GM18858 (cell line): ENCODE measurements around the gene SERPINE1.

Experiments used
- ATAC-seq: cut with Tn5 transposase; IDR thresholded peaks from one replicate; pipeline ENCODE4 v1.9.1; 2021; ENCODE audit not compliant: unreplicated experiment

The SERPINE1 gene

GRCh38 chr7:101166909-101167644 lies 40.2 kb downstream of the SERPINE1 start:
- ATAC-seq, result no peak

DNA sequence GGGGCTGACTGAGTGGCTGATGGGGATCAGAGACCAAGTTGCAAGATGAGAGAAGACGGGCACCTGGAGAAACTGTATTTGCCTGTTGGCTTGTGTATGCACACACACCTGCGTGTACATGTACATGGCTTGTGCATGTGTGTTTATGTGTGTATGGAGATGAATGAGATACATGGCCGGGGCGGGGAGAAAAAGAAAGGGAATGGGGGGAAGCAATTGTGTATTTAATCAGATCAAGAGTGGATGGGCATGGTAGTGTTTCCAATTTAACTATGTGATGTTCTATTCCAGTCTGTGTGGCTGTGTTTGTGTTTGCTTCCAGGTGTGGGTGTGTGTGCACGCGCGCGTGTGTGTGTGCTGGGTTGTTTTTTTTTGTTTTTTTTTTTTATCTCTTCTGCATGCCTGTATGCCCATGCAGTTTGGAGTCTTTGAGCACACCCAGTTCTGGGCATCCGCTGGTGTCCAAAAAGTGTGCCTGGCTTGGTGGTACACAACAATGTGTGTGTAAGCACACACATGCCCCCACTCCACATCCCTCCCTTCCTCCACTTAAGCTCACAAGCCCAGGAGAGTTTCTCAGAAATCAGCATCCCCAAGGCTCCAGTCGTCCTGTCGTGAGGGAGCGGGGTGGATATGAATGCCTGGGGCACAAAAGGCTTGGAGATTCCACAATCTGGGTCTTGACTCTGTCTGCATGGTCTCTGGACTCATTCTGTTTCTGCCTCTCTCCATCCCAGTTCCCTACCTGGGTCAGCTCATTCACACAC lies 40.9 kb downstream of the SERPINE1 start:
- ATAC-seq, result no peak

GRCh38 chr7:101168412-101169049 lies 41.6 kb downstream of the SERPINE1 start:
- no peak for ATAC-seq

DNA sequence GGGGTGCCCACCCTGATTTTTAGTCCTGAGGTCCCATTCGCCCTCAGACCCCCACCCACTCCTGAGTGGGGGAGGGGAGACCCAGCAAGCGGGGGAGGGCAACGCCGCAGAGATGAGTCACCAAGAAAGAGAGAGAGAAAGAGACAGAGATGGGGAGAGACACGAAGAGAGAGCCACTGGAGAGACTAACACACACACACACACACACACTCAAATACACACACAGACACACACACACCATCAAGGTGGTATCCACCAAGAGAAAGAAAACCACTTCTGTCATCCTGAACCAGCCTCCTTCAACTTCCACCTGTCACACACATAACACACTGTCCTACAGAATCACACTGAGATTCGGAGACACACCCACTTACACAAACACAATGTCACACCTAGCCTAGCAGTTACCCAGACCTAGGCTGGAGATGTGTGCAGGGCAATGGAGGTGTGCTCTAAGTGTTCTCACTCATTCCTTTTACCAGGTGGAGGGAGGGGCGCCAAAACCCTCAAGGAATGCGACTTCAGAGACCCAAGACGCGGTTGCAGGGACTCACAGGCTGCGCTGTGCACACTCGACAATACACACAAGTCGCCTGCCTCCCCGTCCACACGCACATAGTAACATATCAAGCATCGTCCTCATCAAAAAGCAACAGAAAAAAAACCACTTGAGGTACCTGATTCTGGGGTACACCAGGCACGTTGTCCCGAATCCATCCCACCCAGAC lies 42.4 kb downstream of the SERPINE1 start:
- no peak for ATAC-seq

DNA sequence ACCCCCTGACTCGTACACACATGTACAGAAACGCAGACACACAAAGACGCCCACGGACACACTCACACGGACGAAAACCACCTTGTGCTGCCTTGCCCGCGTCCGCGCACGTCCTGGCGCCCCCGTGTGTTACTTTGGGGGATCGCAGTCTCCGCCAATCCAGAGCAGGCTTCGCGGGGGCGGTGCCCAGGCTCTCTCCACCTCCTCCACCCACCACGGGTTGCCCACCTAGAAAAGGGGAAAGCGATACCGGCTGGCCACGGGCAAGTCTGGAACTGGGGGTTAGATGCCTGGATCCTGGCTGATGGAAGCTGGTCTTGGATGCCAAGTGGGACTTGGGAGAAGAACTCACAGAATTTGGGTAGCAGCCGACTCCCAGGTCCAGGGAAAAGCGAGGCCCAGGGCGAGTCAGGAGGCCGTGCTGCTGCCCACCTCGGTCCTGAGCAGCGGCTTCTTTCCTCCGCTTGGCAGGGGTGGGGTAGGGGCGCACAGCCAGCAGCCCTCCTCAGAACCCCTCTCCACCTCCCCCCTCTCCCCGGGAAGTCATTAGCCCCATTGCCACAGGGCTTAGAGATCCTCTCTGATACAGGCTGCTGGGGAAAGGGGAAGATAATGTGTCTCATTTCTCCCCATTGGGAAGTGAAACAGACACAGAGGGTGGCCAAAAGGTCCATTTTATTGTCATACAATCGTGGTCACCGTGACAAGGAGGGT lies 43.1 kb downstream of the SERPINE1 start:
- no peak for ATAC-seq

- no peak for ATAC-seq
Observed at GRCh38 chr7:101170617-101171441, 43.9 kb downstream of the SERPINE1 start.

- ATAC-seq, result no peak
Observed at GRCh38 chr7:101171442-101171837, 44.5 kb downstream of the SERPINE1 start.

DNA sequence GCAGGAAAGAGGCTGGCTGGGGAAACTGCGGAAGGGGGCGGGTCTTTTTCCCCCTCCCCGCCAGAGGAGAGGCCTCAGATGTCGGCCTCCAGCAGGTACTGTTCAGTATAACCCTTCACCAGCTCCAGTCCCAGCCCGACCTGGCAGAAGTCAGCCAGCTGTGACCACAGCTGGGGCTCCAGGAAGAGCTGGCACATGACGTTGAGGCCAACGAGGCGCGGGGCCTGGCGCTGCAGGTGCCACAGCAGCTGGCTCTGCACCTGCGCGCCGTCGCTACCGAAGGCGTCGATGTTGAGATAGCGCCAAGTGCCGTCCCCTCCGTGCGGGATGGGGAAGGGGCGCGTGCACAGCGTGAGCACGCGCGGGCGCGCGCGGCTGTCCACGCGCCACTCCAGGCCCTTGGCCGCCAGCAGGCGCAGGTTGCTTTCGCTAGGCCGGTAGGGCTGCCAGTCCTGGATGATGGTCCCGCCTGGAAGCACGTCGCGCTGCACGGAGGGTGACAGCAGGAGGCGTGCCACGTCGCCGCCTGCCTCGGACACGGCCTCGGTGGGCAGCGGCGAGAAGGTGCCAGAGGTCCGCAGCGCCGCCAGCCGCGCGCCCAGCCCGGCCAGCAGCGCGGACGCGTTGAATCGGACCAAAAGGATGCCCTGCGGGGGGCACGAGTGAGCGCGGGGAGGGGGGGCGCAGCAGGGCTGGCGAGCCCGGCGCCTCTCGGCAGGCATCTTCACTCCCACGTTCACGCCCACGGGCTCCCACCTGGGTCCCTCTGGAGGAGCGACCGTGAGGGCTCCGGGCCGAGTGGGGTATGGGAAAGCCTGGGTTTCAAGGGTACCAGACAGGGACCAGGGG lies 45.3 kb downstream of the SERPINE1 start:
- no peak for ATAC-seq

DNA sequence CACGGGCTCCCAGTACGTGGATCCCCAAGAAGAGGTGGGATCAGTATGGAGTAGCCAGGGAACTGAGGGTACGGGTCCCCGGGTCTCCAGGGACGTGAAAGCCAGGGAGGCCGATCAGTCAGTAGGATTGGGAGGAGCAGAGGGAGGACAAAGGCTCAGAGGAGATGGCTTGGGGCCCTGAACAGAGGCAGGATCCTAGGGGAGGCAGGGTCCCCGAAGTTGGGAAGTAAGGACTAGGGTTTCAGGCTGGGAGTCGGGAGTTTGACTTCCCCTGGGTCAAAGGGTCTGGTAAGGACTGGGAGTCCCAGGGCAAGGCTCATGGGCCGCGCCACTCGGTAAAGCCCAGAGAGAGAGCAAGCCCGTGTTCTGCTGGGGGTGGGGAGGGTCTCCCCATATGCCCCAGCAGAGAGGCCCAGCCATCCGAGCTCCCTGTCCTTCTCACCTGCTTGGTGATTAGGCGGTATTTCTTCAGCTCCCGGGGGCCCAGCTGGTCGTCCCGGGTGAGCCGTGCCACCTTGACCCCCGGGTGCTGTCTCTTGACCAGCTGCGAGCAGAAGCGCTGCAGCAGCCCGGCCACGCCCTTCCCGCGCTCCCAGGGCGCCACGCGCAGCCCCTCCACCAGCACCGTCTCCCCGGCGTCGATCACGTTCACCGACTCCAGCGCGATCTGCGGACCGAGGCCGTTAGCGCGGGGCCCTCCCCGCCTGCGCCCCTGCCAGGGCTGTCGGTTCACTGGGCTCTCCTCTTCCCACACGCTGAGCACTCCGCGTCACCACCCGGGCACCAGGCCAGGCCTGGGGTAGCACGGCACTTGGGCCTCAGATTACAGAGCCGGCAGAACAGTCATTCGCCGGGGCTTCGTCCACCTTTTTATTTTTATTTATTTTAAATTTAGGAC lies 46.2 kb downstream of the SERPINE1 start:
- ATAC-seq, result no peak

- no peak for ATAC-seq
Observed at GRCh38 chr7:101173752-101174244, 46.9 kb downstream of the SERPINE1 start.

- ATAC-seq, result no peak
Observed at GRCh38 chr7:101174322-101174854, 47.5 kb downstream of the SERPINE1 start.

- no peak for ATAC-seq
Observed at GRCh38 chr7:101175664-101176063, 48.8 kb downstream of the SERPINE1 start.

DNA sequence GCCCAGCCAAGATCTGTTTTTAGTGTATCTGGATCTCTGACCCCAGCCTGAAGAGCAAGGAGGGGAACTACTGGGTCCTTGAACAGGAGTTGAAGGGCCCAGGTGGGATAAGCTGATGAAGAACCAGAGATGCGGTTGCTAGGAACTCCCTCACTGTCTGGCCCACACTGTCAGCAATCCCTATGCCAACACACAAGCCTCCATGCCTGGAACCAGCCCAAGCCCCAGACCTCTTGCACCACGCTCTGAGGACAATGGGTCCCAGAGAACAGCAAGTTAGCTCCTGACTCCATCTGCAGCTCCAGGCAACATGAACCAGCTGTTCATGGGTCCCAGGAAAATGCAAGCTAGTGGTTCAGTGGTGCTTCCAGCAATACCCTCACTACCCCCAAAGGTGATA lies 50.7 kb downstream of the SERPINE1 start:
- no peak for ATAC-seq

GRCh38 chr7:101179117-101179516 lies 52.2 kb downstream of the SERPINE1 start:
- ATAC-seq, result no peak

DNA sequence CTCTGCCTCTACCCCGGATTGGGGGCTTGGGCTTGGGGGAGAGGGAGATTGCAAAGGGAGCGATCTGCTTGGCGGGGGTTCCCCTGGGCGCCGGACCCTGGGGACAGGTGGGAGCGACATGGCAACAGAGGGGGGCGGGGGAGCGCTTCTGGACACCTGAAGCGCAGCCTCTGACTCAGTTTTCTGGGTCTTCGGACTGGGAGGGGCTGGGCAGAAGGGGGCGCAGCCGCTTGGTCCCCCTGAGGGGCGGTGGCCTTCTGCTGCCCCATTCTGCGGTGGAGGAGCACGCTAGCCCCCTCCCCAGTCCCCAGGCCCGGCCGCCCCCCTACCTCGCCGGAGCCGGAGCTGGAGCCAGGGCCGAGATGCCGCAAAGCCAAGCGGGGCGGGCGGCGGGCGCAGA lies 52.8 kb downstream of the SERPINE1 start:
- no peak for ATAC-seq

GRCh38 chr7:101180130-101180755 lies 53.3 kb downstream of the SERPINE1 start, which contains the start of gene NAT16:
TSS of gene NAT16 (minus strand) at chr7:101180293. CDS start at chr7:101174807, 5,486 bp downstream.
- no peak for ATAC-seq
